Mucosa of stomach (tissue), 1 donor: ENCODE data around the gene STIM1.

Experiments used
- H3K27me3 ChIP-seq: one replicate; pipeline ENCODE4 v1.7.0; 2013; ENCODE audit warnings: mild to moderate bottlenecking, low read length; ENCODE audit not compliant: control insufficient read depth, insufficient read depth
- H3K36me3 ChIP-seq: one replicate; pipeline ENCODE4 v1.7.0; 2013; ENCODE audit warnings: low read length; ENCODE audit not compliant: control insufficient read depth, insufficient read depth
- H3K4me1 ChIP-seq: one replicate; pipeline ENCODE4 v1.7.0; 2013; ENCODE audit warnings: mild to moderate bottlenecking, low read length; ENCODE audit not compliant: control insufficient read depth, insufficient read depth
- H3K4me3 ChIP-seq: one replicate; pipeline ENCODE4 v1.7.0; 2013; ENCODE audit warnings: low read length
- H3K9ac ChIP-seq: one replicate; pipeline ENCODE4 v1.7.0; 2013; ENCODE audit warnings: mild to moderate bottlenecking, low read length, moderate library complexity
- H3K9me3 ChIP-seq: one replicate; pipeline ENCODE4 v1.7.0; 2013; ENCODE audit warnings: mild to moderate bottlenecking, low read length, moderate library complexity; ENCODE audit not compliant: control insufficient read depth
- donor health status: Pancreatic carcinoma.

The STIM1 gene

GRCh38 chr11:4065086-4065485, 209.6 kb downstream of the STIM1 start:
- H3K9me3 ChIP-seq = no peaks in the 10 kb centered on the region
- H3K27me3 ChIP-seq = no peaks in the 10 kb centered on the region
- no peak overlapping the region for H3K9ac ChIP-seq
- no peaks in the 10 kb centered on the region for H3K36me3 ChIP-seq
- peaks cover 11% of the 10 kb centered on the region for H3K4me1 ChIP-seq
- no peak overlapping the region for H3K4me3 ChIP-seq

- no peaks in the 10 kb centered on the region for H3K9me3 ChIP-seq
These were observed 210.3 kb downstream of the STIM1 start for GRCh38 chr11:4065601-4066377.

GRCh38 chr11:4066910-4067309, 211.4 kb downstream of the STIM1 start:
- Histone ChIP-seq H3K9me3 (no peaks in the 10 kb centered on the region), H3K4me1 (no peaks in the 10 kb centered on the region), H3K36me3 (no peaks in the 10 kb centered on the region), H3K27me3 (no peaks in the 10 kb centered on the region), H3K9ac (no peak overlapping the region), H3K4me3 (no peak overlapping the region)

More at GRCh38 chr11:4065601-4066377, 210.3 kb downstream of the STIM1 start:
- Histone ChIP-seq H3K36me3 (no peaks in the 10 kb centered on the region), H3K27me3 (no peaks in the 10 kb centered on the region), H3K4me3 (no peak overlapping the region), H3K9ac (no peak overlapping the region), H3K4me1 (peaks cover 4% of the 10 kb centered on the region)

GRCh38 chr11:4068962-4069361, 213.5 kb downstream of the STIM1 start:
- H3K4me1 ChIP-seq = no peaks in the 10 kb centered on the region
- H3K27me3 ChIP-seq = no peaks in the 10 kb centered on the region
- no peaks in the 10 kb centered on the region for H3K36me3 ChIP-seq
- H3K9ac ChIP-seq = no peak overlapping the region
- no peaks in the 10 kb centered on the region for H3K9me3 ChIP-seq
- no peak overlapping the region for H3K4me3 ChIP-seq

GRCh38 chr11:4071325-4071724, 215.9 kb downstream of the STIM1 start:
- no peak overlapping the region for H3K4me3 ChIP-seq
- H3K9ac ChIP-seq = no peak overlapping the region
- H3K36me3 ChIP-seq = no peaks in the 10 kb centered on the region
- no peaks in the 10 kb centered on the region for H3K27me3 ChIP-seq
- H3K9me3 ChIP-seq = no peaks in the 10 kb centered on the region
- no peaks in the 10 kb centered on the region for H3K4me1 ChIP-seq

GRCh38 chr11:4071914-4072313, 216.4 kb downstream of the STIM1 start:
- no peaks in the 10 kb centered on the region for H3K27me3 ChIP-seq
- no peaks in the 10 kb centered on the region for H3K4me1 ChIP-seq
- no peak overlapping the region for H3K9ac ChIP-seq
- no peaks in the 10 kb centered on the region for H3K36me3 ChIP-seq
- H3K9me3 ChIP-seq = no peaks in the 10 kb centered on the region
- no peak overlapping the region for H3K4me3 ChIP-seq

- no peak overlapping the region for H3K4me3 ChIP-seq
- no peaks in the 10 kb centered on the region for H3K4me1 ChIP-seq
- no peaks in the 10 kb centered on the region for H3K36me3 ChIP-seq
- H3K9me3 ChIP-seq = no peaks in the 10 kb centered on the region
- no peaks in the 10 kb centered on the region for H3K27me3 ChIP-seq
- no peak overlapping the region for H3K9ac ChIP-seq
These were observed 217.3 kb downstream of the STIM1 start for GRCh38 chr11:4072668-4073285.

GRCh38 chr11:4074266-4074665, 218.8 kb downstream of the STIM1 start:
- no peak overlapping the region for H3K9ac ChIP-seq
- H3K36me3 ChIP-seq = no peaks in the 10 kb centered on the region
- H3K9me3 ChIP-seq = no peaks in the 10 kb centered on the region
- H3K27me3 ChIP-seq = no peaks in the 10 kb centered on the region
- H3K4me1 ChIP-seq = no peaks in the 10 kb centered on the region
- H3K4me3 ChIP-seq = no peak overlapping the region

- Histone ChIP-seq H3K4me3 (no peak overlapping the region), H3K4me1 (no peaks in the 10 kb centered on the region), H3K9ac (no peak overlapping the region), H3K9me3 (no peaks in the 10 kb centered on the region), H3K27me3 (no peaks in the 10 kb centered on the region), H3K36me3 (no peaks in the 10 kb centered on the region)
These were observed 221.3 kb downstream of the STIM1 start for GRCh38 chr11:4076774-4077173.

GRCh38 chr11:4083198-4083597, 227.7 kb downstream of the STIM1 start:
- no peaks in the 10 kb centered on the region for H3K36me3 ChIP-seq
- no peaks in the 10 kb centered on the region for H3K27me3 ChIP-seq
- no peak overlapping the region for H3K9ac ChIP-seq
- H3K4me3 ChIP-seq = no peak overlapping the region
- peaks cover 18% of the 10 kb centered on the region for H3K4me1 ChIP-seq
- H3K9me3 ChIP-seq = no peaks in the 10 kb centered on the region

GRCh38 chr11:4084406-4085125, 229.1 kb downstream of the STIM1 start:
- no peak overlapping the region for H3K9ac ChIP-seq
- H3K36me3 ChIP-seq = no peaks in the 10 kb centered on the region
- no peak overlapping the region for H3K4me3 ChIP-seq
- peaks cover 18% of the 10 kb centered on the region for H3K4me1 ChIP-seq
- H3K27me3 ChIP-seq = no peaks in the 10 kb centered on the region
- H3K9me3 ChIP-seq = no peaks in the 10 kb centered on the region

- Histone ChIP-seq H3K4me1 (peaks cover 18% of the 10 kb centered on the region), H3K9ac (no peak overlapping the region), H3K36me3 (peaks cover 4% of the 10 kb centered on the region), H3K4me3 (no peak overlapping the region), H3K9me3 (no peaks in the 10 kb centered on the region), H3K27me3 (no peaks in the 10 kb centered on the region)
These were observed 230.1 kb downstream of the STIM1 start for GRCh38 chr11:4085575-4085974.
